HUES6 (cell line): ENCODE data around the gene CDIP1.

Source experiments
- H3K27ac ChIP-seq: 2 replicates; pipeline ENCODE4 v1.7.0; 2013; ENCODE audit warnings: low read depth, mild to moderate bottlenecking, low read length, inconsistent platforms
- H3K27me3 ChIP-seq: 2 replicates; pipeline ENCODE4 v1.6.1; 2013; ENCODE audit warnings: low read length; ENCODE audit not compliant: control insufficient read depth, insufficient read depth
- H3K36me3 ChIP-seq: 2 replicates; pipeline ENCODE4 v1.6.1; 2013; ENCODE audit warnings: low read length; ENCODE audit not compliant: control insufficient read depth, insufficient read depth
- H3K4me1 ChIP-seq: 2 replicates; pipeline ENCODE4 v1.6.1; 2013; ENCODE audit warnings: low read length; ENCODE audit not compliant: control insufficient read depth, insufficient read depth
- H3K4me3 ChIP-seq: 2 replicates; pipeline ENCODE4 v1.5.1; 2013; ENCODE audit warnings: low read depth, low read length
- H3K9ac ChIP-seq: one replicate; pipeline ENCODE4 v1.6.1; 2013; ENCODE audit warnings: mild to moderate bottlenecking, low read length
- H3K9me3 ChIP-seq: 2 replicates; pipeline ENCODE4 v1.6.1; 2013; ENCODE audit warnings: low read depth, low read length; ENCODE audit not compliant: control insufficient read depth, insufficient read depth

Gene CDIP1

DNA sequence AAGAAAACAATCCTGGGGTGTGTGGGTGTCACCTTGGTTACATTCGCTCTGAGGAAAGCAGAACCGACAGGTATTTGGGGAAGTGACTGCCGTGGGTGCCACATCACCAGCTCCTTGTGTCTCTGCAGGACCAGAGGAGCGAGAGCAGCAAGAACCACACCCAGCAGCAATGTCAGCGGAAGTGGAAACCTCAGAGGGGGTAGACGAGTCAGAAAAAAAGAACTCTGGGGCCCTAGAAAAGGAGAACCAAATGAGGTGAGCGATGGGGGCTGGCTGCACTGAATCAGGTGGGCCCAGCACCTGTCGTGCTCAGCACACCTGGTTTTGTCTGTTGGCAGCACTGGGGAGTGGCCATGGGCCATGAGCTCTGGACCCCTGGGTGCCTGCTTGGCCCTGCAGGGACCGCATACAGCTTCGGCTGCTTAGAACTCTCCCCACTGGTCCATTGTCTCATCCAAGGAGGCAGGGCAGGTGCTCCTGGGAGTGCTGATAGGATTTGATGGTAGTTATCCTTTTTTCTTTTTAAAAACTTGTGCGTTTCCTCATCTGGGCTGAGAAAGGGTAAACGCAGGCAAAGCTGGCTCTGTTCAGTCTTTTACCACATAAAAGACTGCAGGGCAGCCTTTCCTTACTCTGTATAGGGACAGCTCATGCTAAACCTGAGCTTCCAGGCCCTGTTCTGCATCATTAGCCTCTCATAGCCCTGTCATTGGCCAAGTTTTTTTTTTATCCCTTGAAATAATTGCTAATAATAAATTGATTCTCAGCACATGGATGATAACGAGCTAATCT, 33.0 kb downstream of the CDIP1 start:
- H3K9me3 ChIP-seq = no peaks in the 10 kb centered on the region
- H3K27ac ChIP-seq = no peak overlapping the region
- H3K4me3 ChIP-seq = no peak overlapping the region
- H3K36me3 ChIP-seq = peaks cover 33% of the 10 kb centered on the region
- H3K4me1 ChIP-seq = peaks cover 6% of the 10 kb centered on the region; the same call in 1 of the 2 replicates
- H3K9ac ChIP-seq = no peak overlapping the region
- no peaks in the 10 kb centered on the region for H3K27me3 ChIP-seq

DNA sequence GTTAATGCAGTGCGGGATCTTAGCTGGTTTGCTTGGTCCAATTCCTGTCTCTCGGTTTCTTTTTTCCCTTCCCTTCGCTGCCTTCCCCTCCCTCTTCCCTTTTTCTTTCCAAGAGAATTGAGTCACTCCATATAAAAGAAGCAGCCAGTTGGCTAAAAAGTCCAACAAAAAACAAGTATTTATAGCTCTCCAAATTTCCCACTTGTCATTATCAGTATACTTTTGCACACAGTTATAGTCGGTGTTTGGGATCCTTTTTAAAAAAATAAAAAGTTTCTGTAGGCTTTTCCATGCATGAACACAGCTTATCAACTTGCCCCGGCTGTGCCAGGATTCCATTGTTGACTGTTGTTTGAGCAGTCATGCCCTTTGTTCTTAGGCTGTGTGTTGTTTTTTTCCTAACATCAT, 37.5 kb downstream of the CDIP1 start:
- H3K4me3 ChIP-seq = no peak overlapping the region
- no peak overlapping the region for H3K27ac ChIP-seq
- H3K36me3 ChIP-seq = 0 out of 2 replicates have a peak, but pooled peaks cover 2% of the 10 kb centered on the region
- H3K4me1 ChIP-seq = peaks cover 18% of the 10 kb centered on the region
- no peaks in the 10 kb centered on the region for H3K27me3 ChIP-seq
- no peaks in the 10 kb centered on the region for H3K9me3 ChIP-seq
- H3K9ac ChIP-seq = no peak overlapping the region

DNA sequence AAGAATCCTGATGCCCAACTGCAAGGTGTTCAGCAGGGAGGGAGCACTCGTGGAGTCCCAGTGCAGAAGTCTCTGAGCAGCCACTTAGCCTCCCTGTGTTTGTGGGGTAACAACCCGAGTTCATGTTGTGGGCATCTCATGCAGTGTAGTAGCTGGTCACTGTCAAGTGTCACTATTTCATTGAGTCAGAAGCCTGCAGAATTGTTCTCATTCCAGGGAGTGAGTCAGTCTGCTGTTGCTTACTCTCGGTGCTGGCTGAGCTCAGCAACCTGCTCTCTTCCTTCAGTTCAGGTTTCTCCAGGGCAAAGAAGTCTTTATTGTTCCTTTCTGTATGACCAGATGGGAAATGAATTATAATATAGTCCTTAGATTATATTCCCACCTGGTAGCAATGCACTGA, 38.3 kb downstream of the CDIP1 start:
- H3K9ac ChIP-seq = no peak overlapping the region
- H3K4me3 ChIP-seq = no peak overlapping the region
- no peak overlapping the region; the same call in 1 of the 2 replicates for H3K27ac ChIP-seq

DNA sequence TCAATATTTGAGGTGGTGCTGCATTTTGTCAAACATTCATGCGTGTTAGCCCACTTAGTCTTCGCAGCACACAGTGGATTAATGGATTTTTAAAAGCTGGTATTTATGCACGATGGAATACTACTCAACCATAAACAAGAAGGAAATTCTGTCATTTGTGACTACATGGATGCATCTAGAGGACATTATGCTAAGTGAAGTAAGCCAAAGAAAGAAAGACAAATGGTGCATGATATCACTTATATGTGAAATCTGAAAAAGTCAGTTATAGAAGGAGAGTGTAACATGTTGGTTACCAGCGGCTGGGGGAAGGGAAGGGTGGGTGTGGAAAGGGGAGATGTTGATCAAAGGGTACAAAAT, 39.4 kb downstream of the CDIP1 start:
- no peak overlapping the region for H3K9ac ChIP-seq
- H3K27ac ChIP-seq = no peak overlapping the region
- H3K9me3 ChIP-seq = no peaks in the 10 kb centered on the region
- no peak overlapping the region for H3K4me3 ChIP-seq
- H3K36me3 ChIP-seq = no peaks in the 10 kb centered on the region
- no peaks in the 10 kb centered on the region for H3K27me3 ChIP-seq
- peaks cover 27% of the 10 kb centered on the region for H3K4me1 ChIP-seq

More for the DNA sequence above, 38.3 kb downstream of the CDIP1 start:
- Histone ChIP-seq H3K27me3 (no peaks in the 10 kb centered on the region), H3K4me1 (peaks cover 23% of the 10 kb centered on the region), H3K36me3 (no peaks in the 10 kb centered on the region), H3K9me3 (no peaks in the 10 kb centered on the region)

DNA sequence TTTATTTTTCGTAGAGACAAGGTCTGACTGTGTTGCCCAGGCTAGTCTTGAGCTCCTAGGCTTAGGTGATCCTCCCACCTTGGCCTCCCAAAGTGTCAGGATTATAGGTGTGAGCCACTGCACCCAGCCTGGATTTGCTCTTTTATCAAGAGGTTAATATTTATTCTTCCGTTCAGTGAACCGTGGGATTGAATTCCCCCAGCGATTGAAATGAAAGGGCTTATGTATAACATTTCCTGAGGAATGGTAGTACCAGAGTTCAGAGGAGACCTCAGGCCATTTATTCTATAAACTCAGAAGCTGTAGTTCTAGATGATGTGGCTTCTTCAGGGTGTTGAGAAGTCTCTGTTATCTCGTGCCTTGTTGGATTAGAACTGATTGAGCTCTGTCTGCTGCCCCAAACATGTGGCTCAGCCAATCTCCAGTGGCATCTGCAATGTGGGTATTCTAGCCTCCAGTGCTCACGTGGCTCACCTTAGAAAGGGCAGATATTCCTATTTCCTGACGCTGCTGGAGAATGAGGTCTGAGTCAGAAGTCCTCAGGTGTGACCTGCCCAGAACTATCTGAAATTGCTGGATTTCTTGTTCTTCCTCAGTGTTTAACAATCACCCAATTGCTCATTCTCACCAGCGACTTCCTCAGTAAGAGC, 39.9 kb downstream of the CDIP1 start:
- peaks cover 27% of the 10 kb centered on the region for H3K4me1 ChIP-seq
- no peaks in the 10 kb centered on the region for H3K9me3 ChIP-seq
- no peak overlapping the region for H3K27ac ChIP-seq
- no peak overlapping the region for H3K9ac ChIP-seq
- no peaks in the 10 kb centered on the region for H3K27me3 ChIP-seq
- H3K36me3 ChIP-seq = no peaks in the 10 kb centered on the region
- H3K4me3 ChIP-seq = no peak overlapping the region

DNA sequence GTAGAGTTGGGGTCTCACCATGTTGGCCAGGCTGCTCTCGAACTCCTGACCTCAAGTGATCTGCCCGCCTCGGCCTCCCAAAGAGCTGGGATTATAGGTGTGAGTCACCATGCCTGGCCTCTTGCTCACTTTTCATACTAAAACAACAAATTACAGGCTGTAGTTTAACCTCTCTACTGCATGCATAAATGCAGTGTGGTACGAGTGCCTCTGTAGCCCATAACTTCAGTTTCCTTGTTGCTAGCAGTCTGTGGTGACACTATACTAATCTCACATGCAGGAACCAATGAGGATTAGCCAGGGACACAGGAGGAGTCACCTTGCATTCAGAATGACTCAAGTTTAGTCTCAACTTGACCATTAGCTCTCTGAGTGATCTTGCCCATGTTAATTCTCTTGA, 42.3 kb downstream of the CDIP1 start:
- H3K27ac ChIP-seq = no peak overlapping the region
- H3K9me3 ChIP-seq = no peaks in the 10 kb centered on the region
- H3K4me3 ChIP-seq = no peak overlapping the region
- peaks cover 27% of the 10 kb centered on the region for H3K4me1 ChIP-seq
- no peak overlapping the region for H3K9ac ChIP-seq
- no peaks in the 10 kb centered on the region for H3K27me3 ChIP-seq
- H3K36me3 ChIP-seq = no peaks in the 10 kb centered on the region

DNA sequence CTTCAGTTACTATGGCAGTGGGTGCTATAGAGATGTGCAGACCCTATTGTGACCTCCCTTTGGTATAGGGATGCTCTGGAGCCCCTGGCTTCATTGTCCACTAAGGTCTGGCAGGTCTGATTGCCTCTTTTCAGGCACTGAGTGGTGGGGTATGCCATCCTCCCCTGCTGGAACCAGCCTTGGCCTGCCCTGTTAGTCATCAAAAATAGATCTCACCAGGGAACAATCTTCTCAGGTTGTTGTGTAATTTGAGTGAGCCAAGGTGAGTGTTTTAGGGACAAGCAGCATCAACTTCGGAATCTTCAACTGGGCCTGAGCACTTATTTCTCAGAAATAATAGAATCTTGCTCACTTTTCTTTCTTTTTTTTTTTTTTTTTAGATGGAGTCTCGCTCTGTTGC, 42.8 kb downstream of the CDIP1 start:
- H3K27me3 ChIP-seq = no peaks in the 10 kb centered on the region
- H3K4me1 ChIP-seq = peaks cover 23% of the 10 kb centered on the region
- H3K36me3 ChIP-seq = no peaks in the 10 kb centered on the region
- H3K9me3 ChIP-seq = no peaks in the 10 kb centered on the region
- H3K27ac ChIP-seq = no peak overlapping the region
- H3K4me3 ChIP-seq = no peak overlapping the region
- no peak overlapping the region for H3K9ac ChIP-seq

DNA sequence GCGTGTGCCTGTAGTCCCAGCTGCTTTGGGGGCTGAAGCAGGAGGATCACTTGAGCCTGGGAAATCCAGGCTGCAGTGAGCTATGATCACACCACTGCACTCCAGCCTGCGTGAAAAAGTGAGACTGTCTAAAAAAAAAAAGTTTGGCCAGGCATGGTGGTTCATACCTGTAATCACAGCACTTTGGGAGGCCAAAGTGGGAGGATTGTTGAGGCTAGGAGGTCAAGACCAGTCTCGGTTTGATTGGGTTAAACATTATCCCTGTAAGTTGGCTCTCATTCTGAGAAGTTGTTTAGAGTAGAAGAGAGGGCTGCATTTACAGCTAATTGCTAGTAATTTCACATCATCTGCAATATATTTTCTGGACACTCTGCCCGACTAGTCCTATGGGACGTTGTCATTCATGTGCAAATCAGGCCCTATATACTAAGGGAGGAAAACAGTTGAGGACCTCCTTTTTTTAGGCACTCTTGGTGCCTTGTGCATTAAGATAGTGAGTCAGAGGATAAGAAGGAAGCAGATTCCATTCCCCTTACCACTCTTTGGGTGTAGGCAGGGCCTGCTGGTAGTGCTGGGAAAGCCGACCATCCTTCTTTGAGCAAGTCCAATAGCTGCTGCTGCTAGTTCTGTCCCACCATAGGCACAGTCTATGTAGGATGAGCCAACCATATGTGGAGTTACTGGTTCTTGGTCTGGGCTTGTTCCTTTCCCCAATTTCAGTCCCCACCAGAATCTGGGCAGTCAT, 43.7 kb downstream of the CDIP1 start:
- Histone ChIP-seq H3K9me3 (no peaks in the 10 kb centered on the region), H3K9ac (no peak overlapping the region), H3K4me3 (no peak overlapping the region), H3K36me3 (no peaks in the 10 kb centered on the region), H3K27me3 (no peaks in the 10 kb centered on the region), H3K27ac (no peak overlapping the region), H3K4me1 (peaks cover 16% of the 10 kb centered on the region)

DNA sequence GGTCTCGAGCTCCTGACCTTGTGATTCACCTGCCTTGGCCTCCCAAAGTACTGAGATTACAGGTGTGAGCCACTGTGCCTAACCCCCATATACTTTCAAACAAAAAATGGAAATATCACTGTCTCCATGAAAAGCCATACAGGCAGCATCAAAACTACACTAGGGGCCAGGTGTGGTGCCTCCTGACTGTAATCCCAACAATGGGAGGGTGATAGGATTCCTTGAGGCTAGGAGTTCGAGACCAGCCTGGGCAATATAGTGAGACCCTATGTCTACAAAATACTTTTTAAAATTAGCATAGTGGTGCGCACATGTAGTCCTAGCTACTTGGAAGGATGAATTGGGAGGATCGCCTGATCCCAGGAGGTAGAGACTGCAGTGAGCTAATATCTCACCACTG, 46.7 kb downstream of the CDIP1 start:
- Histone ChIP-seq H3K9ac (no peak overlapping the region), H3K27me3 (no peaks in the 10 kb centered on the region), H3K27ac (no peak overlapping the region), H3K36me3 (no peaks in the 10 kb centered on the region), H3K9me3 (no peaks in the 10 kb centered on the region), H3K4me1 (peaks cover 8% of the 10 kb centered on the region), H3K4me3 (no peak overlapping the region)

DNA sequence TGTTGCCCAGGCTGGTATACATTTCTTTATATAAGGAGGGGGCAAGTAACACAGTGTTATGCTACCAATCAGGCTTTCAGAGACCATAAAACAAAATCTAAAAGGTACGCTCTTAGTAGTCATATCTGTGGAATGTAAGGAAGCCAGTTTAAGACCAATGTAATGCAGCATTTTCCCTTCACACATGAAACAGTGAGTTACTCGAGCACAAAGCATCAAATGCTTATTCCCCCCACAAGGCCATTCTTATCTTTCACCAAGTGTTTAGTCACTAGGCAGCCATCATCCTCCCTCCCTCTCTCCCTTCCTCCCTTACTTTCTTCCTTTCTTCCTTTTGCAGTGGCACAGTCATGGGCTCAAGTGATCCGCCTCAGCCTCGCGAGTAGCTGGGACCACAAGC, 49.5 kb downstream of the CDIP1 start:
- Histone ChIP-seq H3K9me3 (no peaks in the 10 kb centered on the region), H3K27ac (no peak overlapping the region), H3K4me3 (no peak overlapping the region), H3K36me3 (peaks cover 12% of the 10 kb centered on the region; the same call in 1 of the 2 replicates), H3K9ac (no peak overlapping the region), H3K27me3 (no peaks in the 10 kb centered on the region), H3K4me1 (no peaks in the 10 kb centered on the region)

DNA sequence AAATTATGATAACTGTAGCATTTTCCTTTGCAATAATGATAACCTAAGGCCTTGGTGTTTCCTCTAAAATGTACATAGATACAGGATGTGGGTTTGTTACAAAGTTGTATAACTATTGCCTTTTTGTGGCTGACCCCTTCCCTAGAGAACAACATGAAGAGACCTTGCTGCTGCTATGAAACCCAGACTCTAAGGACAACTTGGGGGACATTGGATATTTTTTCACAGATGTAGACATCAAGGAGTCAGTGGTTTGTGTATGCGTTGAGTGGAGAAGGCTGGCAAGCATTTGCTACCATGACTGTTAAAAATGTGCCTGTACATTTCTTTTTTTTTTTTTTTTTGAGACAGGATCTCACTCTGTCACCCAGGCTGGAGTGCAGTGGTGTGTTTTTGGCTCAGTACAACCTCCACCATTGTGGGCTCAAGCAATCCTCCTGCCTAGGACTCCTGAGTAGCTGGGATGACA, 50.0 kb downstream of the CDIP1 start:
- Histone ChIP-seq H3K9ac (no peak overlapping the region), H3K4me3 (no peak overlapping the region), H3K27me3 (no peaks in the 10 kb centered on the region), H3K4me1 (no peaks in the 10 kb centered on the region), H3K36me3 (peaks cover 12% of the 10 kb centered on the region; the same call in 1 of the 2 replicates), H3K9me3 (no peaks in the 10 kb centered on the region), H3K27ac (no peak overlapping the region)
